ENCODE results near the gene C6orf15.
A peak's percentile ranks its signal among the peaks of the same experiment; 100 is the strongest.

The C6orf15 gene

GRCh38 chr6:31131595-31131994 lies 19.2 kb upstream of the C6orf15 start:
- no peak for DNase-seq (ENCODE audit: low read depth in 4 of 4, low spot score in 1 of 4)

- DNase-seq (ENCODE audit: low read depth in 4 of 4, low spot score in 1 of 4) = no peak
These were observed 18.4 kb upstream of the C6orf15 start for GRCh38 chr6:31130751-31131150.

- no peak for DNase-seq (ENCODE audit: low read depth in 4 of 4, low spot score in 1 of 4)
These were observed 16.8 kb upstream of the C6orf15 start for GRCh38 chr6:31129130-31129529.

- peak; percentile 42 to 71 (median 58) for DNase-seq (ENCODE audit: low read depth in 4 of 4, low spot score in 1 of 4)
These were observed 15.8 kb upstream of the C6orf15 start for GRCh38 chr6:31128093-31128676.

GRCh38 chr6:31126396-31127175 lies 14.2 kb upstream of the C6orf15 start:
- no peak for DNase-seq (ENCODE audit: low read depth in 4 of 4, low spot score in 1 of 4)

- no peak for DNase-seq (ENCODE audit: low read depth in 4 of 4, low spot score in 1 of 4)
These were observed 13.4 kb upstream of the C6orf15 start for GRCh38 chr6:31125586-31126363.

- no peak for DNase-seq (ENCODE audit: low read depth in 4 of 4, low spot score in 1 of 4)
These were observed 12.8 kb upstream of the C6orf15 start for GRCh38 chr6:31125162-31125561.

- no peak for DNase-seq (ENCODE audit: low read depth in 4 of 4, low spot score in 1 of 4)
These were observed 10.7 kb upstream of the C6orf15 start for GRCh38 chr6:31122791-31123706.

GRCh38 chr6:31121131-31121790 lies 8.9 kb upstream of the C6orf15 start:
- no peak for DNase-seq (ENCODE audit: low read depth in 4 of 4, low spot score in 1 of 4)

- DNase-seq (ENCODE audit: low read depth in 4 of 4, low spot score in 1 of 4) = no peak
These were observed 8.0 kb upstream of the C6orf15 start, which contains the start of gene CDSN for GRCh38 chr6:31120151-31120915. TSS of gene CDSN (minus strand) at chr6:31120446. CDS start at chr6:31120419, 27 bp downstream.

- DNase-seq (ENCODE audit: low read depth in 4 of 4, low spot score in 1 of 4) = no peak
These were observed 5.8 kb upstream of the C6orf15 start for GRCh38 chr6:31118178-31118577.

GRCh38 chr6:31116661-31117385 lies 4.4 kb upstream of the C6orf15 start:
- no peak for DNase-seq (ENCODE audit: low read depth in 4 of 4, low spot score in 1 of 4)

GRCh38 chr6:31115941-31116560 lies 3.7 kb upstream of the C6orf15 start:
- no peak for DNase-seq (ENCODE audit: low read depth in 4 of 4, low spot score in 1 of 4)

GRCh38 chr6:31114970-31115849 lies 2.8 kb upstream of the C6orf15 start:
- DNase-seq (ENCODE audit: low read depth in 4 of 4, low spot score in 1 of 4) = no peak

GRCh38 chr6:31114541-31114878 lies 2.1 kb upstream of the C6orf15 start, which contains the start of gene PSORS1C1:
TSS of gene PSORS1C1 (plus strand) at chr6:31114800. CDS start at chr6:31129633, 14,833 bp downstream.
- DNase-seq (ENCODE audit: low read depth in 4 of 4, low spot score in 1 of 4) = no peak

GRCh38 chr6:31113861-31114540 lies 1.6 kb upstream of the C6orf15 start:
- DNase-seq (ENCODE audit: low read depth in 4 of 4, low spot score in 1 of 4) = no peak

GRCh38 chr6:31111712-31112111 lies 663 bp downstream of the C6orf15 start:
- no peak for DNase-seq (ENCODE audit: low read depth in 4 of 4, low spot score in 1 of 4)

Measured in stimulated activated CD4-positive, alpha-beta T cell treated with anti-CD3 and anti-CD28 coated beads, Interleukin-1b, Interleukin-23, amount 100 ng/mL, for 24 hours (primary cell).